KMS-11 (cell line): ENCODE results near the gene UXT.

Source experiments
- H2AFZ ChIP-seq: fragments of 200-600 bp; sonication (generic); 2 replicates; pipeline ENCODE4 v1.6.1; 2016; ENCODE audit warnings: antibody characterized with exemption, mixed run types, low read depth
- H3K27ac ChIP-seq: fragments of 200-600 bp; sonication (generic); 2 replicates; pipeline ENCODE4 v1.6.1; 2016; ENCODE audit warnings: mild to moderate bottlenecking, mixed run types
- H3K27me3 ChIP-seq: fragments of 200-600 bp; sonication (generic); 2 replicates; pipeline ENCODE4 v1.6.1; 2017; ENCODE audit warnings: mild to moderate bottlenecking, low read depth, mixed run types, moderate library complexity; ENCODE audit not compliant: insufficient read depth
- H3K36me3 ChIP-seq: fragments of 200-600 bp; sonication (generic); 2 replicates; pipeline ENCODE4 v1.6.1; 2017; ENCODE audit warnings: mild to moderate bottlenecking, mixed run types; ENCODE audit not compliant: insufficient read depth
- H3K4me1 ChIP-seq: fragments of 200-600 bp; sonication (generic); 2 replicates; pipeline ENCODE4 v1.6.1; 2016; ENCODE audit warnings: mild to moderate bottlenecking, low read depth, mixed run types; ENCODE audit not compliant: poor library complexity, severe bottlenecking
- H3K4me2 ChIP-seq: fragments of 200-600 bp; sonication (generic); 2 replicates; pipeline ENCODE4 v1.7.0; 2016; ENCODE audit warnings: mild to moderate bottlenecking, mixed run types
- H3K4me3 ChIP-seq: fragments of 200-600 bp; sonication (generic); IDR thresholded peaks from 2 replicates; pipeline ENCODE4 v1.6.1; 2017; ENCODE audit warnings: low read depth, low read length, mixed read lengths; ENCODE audit not compliant: insufficient read depth
- H3K79me2 ChIP-seq: fragments of 200-600 bp; sonication (generic); 2 replicates; pipeline ENCODE4 v1.6.1; 2016; ENCODE audit warnings: low read depth, mixed run types; ENCODE audit not compliant: insufficient read depth
- H3K9ac ChIP-seq: fragments of 200-600 bp; sonication (generic); 2 replicates; pipeline ENCODE4 v1.6.1; 2016; ENCODE audit warnings: mild to moderate bottlenecking, mixed run types
- H4K20me1 ChIP-seq: fragments of 200-600 bp; sonication (generic); 2 replicates; pipeline ENCODE4 v1.6.1; 2016; ENCODE audit warnings: mild to moderate bottlenecking, mixed run types; ENCODE audit not compliant: insufficient read depth
- TF ChIP-seq, protein P1 (sequence below): fragments of 200-600 bp; sonication (generic); conservative IDR thresholded peaks from 2 replicates; pipeline ENCODE4 v1.6.1; 2017; ENCODE audit warnings: low read depth, mild to moderate bottlenecking, antibody characterized with exemption, low read length, moderate library complexity, mixed read lengths

The UXT gene

DNA sequence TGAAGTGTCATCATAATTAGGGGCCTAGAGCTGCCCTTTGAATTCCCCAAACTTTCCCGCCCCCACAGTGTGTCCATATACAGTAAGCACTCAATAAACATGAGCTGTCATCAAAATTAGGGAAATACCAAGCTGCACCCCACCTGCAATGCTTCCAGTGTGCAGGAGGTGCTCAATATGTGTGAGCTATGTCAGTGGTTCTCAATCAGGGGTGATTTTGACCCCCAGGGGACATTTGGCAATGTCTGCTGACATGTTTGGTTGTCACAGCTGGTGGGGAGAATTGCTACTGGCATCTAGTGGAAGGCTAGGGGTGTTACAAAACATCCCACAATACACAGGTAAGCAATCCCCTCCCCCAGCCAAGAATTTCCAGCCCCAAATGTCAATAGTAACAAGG is 30.0 kb downstream of the UXT start:
- Histone ChIP-seq H2AFZ (no peak overlapping the region), H3K9ac (no peak overlapping the region), H3K36me3 (no peaks in the 10 kb centered on the region), H3K4me1 (peaks cover 8% of the 10 kb centered on the region), H3K79me2 (no peaks in the 10 kb centered on the region), H4K20me1 (no peaks in the 10 kb centered on the region), H3K27ac (no peak overlapping the region), H3K4me2 (no peak overlapping the region), H3K4me3 (no peak overlapping the region), H3K27me3 (no peaks in the 10 kb centered on the region)
- TF ChIP-seq, protein P1, sequence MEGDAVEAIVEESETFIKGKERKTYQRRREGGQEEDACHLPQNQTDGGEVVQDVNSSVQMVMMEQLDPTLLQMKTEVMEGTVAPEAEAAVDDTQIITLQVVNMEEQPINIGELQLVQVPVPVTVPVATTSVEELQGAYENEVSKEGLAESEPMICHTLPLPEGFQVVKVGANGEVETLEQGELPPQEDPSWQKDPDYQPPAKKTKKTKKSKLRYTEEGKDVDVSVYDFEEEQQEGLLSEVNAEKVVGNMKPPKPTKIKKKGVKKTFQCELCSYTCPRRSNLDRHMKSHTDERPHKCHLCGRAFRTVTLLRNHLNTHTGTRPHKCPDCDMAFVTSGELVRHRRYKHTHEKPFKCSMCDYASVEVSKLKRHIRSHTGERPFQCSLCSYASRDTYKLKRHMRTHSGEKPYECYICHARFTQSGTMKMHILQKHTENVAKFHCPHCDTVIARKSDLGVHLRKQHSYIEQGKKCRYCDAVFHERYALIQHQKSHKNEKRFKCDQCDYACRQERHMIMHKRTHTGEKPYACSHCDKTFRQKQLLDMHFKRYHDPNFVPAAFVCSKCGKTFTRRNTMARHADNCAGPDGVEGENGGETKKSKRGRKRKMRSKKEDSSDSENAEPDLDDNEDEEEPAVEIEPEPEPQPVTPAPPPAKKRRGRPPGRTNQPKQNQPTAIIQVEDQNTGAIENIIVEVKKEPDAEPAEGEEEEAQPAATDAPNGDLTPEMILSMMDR, result no peak

- H2AFZ ChIP-seq, result no peak overlapping the region
- no peaks in the 10 kb centered on the region for H3K36me3 ChIP-seq
- no peaks in the 10 kb centered on the region for H3K79me2 ChIP-seq
- H3K9ac ChIP-seq, result no peak overlapping the region
- no peak overlapping the region for H3K4me3 ChIP-seq
- TF ChIP-seq, protein P1, result no peak
- peaks cover 8% of the 10 kb centered on the region for H3K4me1 ChIP-seq
- H4K20me1 ChIP-seq, result no peaks in the 10 kb centered on the region
- no peaks in the 10 kb centered on the region for H3K27me3 ChIP-seq
- no peak overlapping the region for H3K27ac ChIP-seq
- no peak overlapping the region for H3K4me2 ChIP-seq
Measured at GRCh38 chrX:47625365-47625764, 33.6 kb downstream of the UXT start.

DNA sequence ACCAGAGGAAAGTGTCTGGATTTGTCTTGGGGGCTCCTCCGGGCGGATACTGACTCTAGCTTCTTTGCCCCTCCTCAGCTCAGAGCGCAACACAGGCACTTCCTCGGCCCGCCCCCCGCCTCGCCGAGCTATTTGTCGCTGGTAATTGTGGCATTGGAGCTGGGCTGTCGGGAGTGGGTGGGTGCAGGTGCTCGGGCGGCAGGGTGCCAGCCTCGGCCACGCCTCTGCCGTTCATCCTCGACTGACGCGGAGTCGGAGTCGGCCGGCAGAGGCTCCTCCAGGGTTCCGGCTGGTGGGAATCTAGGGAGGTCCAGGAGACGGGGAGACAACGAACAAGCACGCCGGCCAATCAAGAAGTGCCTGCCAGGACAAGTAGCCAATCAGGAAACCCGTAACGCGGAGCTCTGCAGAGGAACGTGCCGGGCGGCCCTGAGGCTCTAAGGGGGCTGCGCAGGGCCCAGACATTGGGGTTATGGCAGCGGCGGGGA is 35.4 kb downstream of the UXT start:
- Histone ChIP-seq H3K9ac (no peak overlapping the region), H4K20me1 (no peaks in the 10 kb centered on the region), H3K79me2 (no peaks in the 10 kb centered on the region), H3K27ac (no peak overlapping the region), H3K27me3 (no peaks in the 10 kb centered on the region), H3K4me1 (peaks cover 2% of the 10 kb centered on the region), H3K4me2 (no peak overlapping the region), H3K36me3 (no peaks in the 10 kb centered on the region), H3K4me3 (no peak overlapping the region), H2AFZ (no peak overlapping the region)
- TF ChIP-seq, protein P1, result no peak

- H3K4me3 ChIP-seq, result no peak overlapping the region
- no peak overlapping the region for H3K27ac ChIP-seq
- TF ChIP-seq, protein P1, result no peak
- no peak overlapping the region for H2AFZ ChIP-seq
- no peaks in the 10 kb centered on the region for H3K4me1 ChIP-seq
- no peaks in the 10 kb centered on the region for H3K36me3 ChIP-seq
- H3K79me2 ChIP-seq, result no peaks in the 10 kb centered on the region
- no peaks in the 10 kb centered on the region for H3K27me3 ChIP-seq
- H4K20me1 ChIP-seq, result no peaks in the 10 kb centered on the region
- H3K9ac ChIP-seq, result no peak overlapping the region
- H3K4me2 ChIP-seq, result no peak overlapping the region
Measured at GRCh38 chrX:47621851-47622250, 37.1 kb downstream of the UXT start.

- Histone ChIP-seq H3K36me3 (no peaks in the 10 kb centered on the region), H3K79me2 (no peaks in the 10 kb centered on the region), H3K9ac (no peak overlapping the region), H2AFZ (no peak overlapping the region), H3K27ac (no peak overlapping the region), H3K4me1 (no peaks in the 10 kb centered on the region), H3K4me3 (no peak overlapping the region), H4K20me1 (no peaks in the 10 kb centered on the region), H3K27me3 (no peaks in the 10 kb centered on the region), H3K4me2 (no peak overlapping the region)
- TF ChIP-seq, protein P1, result no peak
Measured at GRCh38 chrX:47620303-47620685, 38.7 kb downstream of the UXT start.
